GM12878 (cell line): ENCODE measurements around the gene TBC1D10B. TPM values are rescaled to one million over a fixed set of nuclear protein-coding genes. Genes with fewer than 3 reads are reported as not detected.

Experiments used
- ATAC-seq: fragments of 200-7000 bp; cut with Tn5 transposase; 3 replicates; pipeline ENCODE4 v1.9.1; 2020; ENCODE audit warnings: mild to moderate bottlenecking, moderate library complexity
- BruUV-seq: library from RNA; stranded (reverse); fragments of 400-500 nt; replicated peaks from 2 replicates; lab custom pipeline; 2021; lab: Mats Ljungman, UMichigan
- CTCF ChIA-PET: fragments of 300-600 bp; sonication (Branson Sonifier 250); formaldehyde crosslinking; extraction: SDS; loops from one replicate; lab custom pipeline; 2021; ENCODE audit warnings: inconsistent platforms; lab: Yijun Ruan, JAX
- POLR2A ChIA-PET: fragments of 350-600 bp; formaldehyde crosslinking; extraction: SDS; loops from one replicate; lab custom pipeline; 2021; ENCODE audit warnings: inconsistent platforms; lab: Charles Lee
- RAD21 ChIA-PET: fragments of 300-600 bp; sonication (Branson Sonifier 250); formaldehyde crosslinking; loops from one replicate; lab custom pipeline; 2023; ENCODE audit warnings: antibody characterized with exemption; ENCODE audit not compliant: unreplicated experiment; lab: Charles Lee
- SMC1A ChIA-PET: fragments of 300-600 bp; sonication (Branson Sonifier 250); formaldehyde crosslinking; loops from one replicate; lab custom pipeline; 2023; ENCODE audit not compliant: unreplicated experiment, uncharacterized antibody; lab: Charles Lee
- DNase-seq: peaks from one replicate; pipeline ENCODE4 v3.0.0-alpha.2; 2011; ENCODE audit warnings: low read depth, low spot score
- FAIRE-seq: peaks from 3 replicates; lab custom pipeline; 2011; peaks lifted over from hg19 to GRCh38; lab: Jason Lieb, UNC
- H2AFZ ChIP-seq: 2 replicates; pipeline ENCODE4 v1.6.0; 2011; ENCODE audit warnings: low read depth, low read length, control low read depth; ENCODE audit not compliant: control insufficient read depth
- H3K27ac ChIP-seq: 2 replicates; pipeline ENCODE4 v1.5.1; 2011; ENCODE audit warnings: control low read depth; ENCODE audit not compliant: control insufficient read depth, insufficient read depth
- H3K27me3 ChIP-seq, 2 experiments: replicated peaks in 1 of 2; 2 replicates each; pipeline versions ENCODE4 v1.6.0 to v1.6.1; 2011; ENCODE audit warnings: low read length in 1 of 2; ENCODE audit not compliant: control insufficient read depth in 2 of 2, insufficient read depth in 2 of 2
- H3K36me3 ChIP-seq, 2 experiments: 2 replicates each; pipeline ENCODE4 v1.5.1; 2011; ENCODE audit warnings: low read length in 1 of 2; ENCODE audit not compliant: control insufficient read depth in 2 of 2, insufficient read depth in 2 of 2
- H3K4me1 ChIP-seq: 2 replicates; pipeline ENCODE4 v1.6.1; 2011; ENCODE audit warnings: mild to moderate bottlenecking, low read length, moderate library complexity, mixed read lengths; ENCODE audit not compliant: control insufficient read depth, insufficient read depth
- H3K4me2 ChIP-seq: 2 replicates; pipeline ENCODE4 v1.6.0; 2011; ENCODE audit warnings: control low read depth; ENCODE audit not compliant: control insufficient read depth, insufficient read depth
- H3K4me3 ChIP-seq: fragments of 200-600 bp; sonication (generic); 2 replicates; pipeline ENCODE4 v1.5.1; 2016
- H3K79me2 ChIP-seq: 2 replicates; pipeline ENCODE4 v1.6.0; 2011; ENCODE audit warnings: low read length; ENCODE audit not compliant: control insufficient read depth, insufficient read depth
- H3K9ac ChIP-seq: 2 replicates; pipeline ENCODE4 v1.8.0; 2011; ENCODE audit warnings: low read length, control low read depth, mixed read lengths; ENCODE audit not compliant: control insufficient read depth, insufficient read depth
- H3K9me3 ChIP-seq: replicated peaks from 3 replicates; pipeline ENCODE4 v1.5.1; 2011; ENCODE audit warnings: mild to moderate bottlenecking, low read length; ENCODE audit not compliant: control insufficient read depth, insufficient read depth
- H4K20me1 ChIP-seq: 2 replicates; pipeline ENCODE4 v1.6.0; 2011; ENCODE audit not compliant: control insufficient read depth, insufficient read depth
- BCL11A ChIP-seq: IDR thresholded peaks from 2 replicates; pipeline ENCODE4 v1.6.1; 2011; ENCODE audit warnings: low read depth, low read length
- BMI1 ChIP-seq: fragments of 450-650 bp; IDR thresholded peaks from 2 replicates; pipeline ENCODE4 v1.6.1; 2016; ENCODE audit warnings: mild to moderate bottlenecking, moderate library complexity, borderline replicate concordance
- ETV6 ChIP-seq, 2 experiments: fragments of 450-650 bp in 1 of 2; IDR thresholded peaks in 1 of 2; conservative IDR thresholded peaks in 1 of 2; 2 replicates each; pipeline ENCODE4 v1.6.1; 2014; ENCODE audit warnings: antibody characterized with exemption in 1 of 2, borderline replicate concordance in 1 of 2, low read depth in 1 of 2, mild to moderate bottlenecking in 1 of 2, moderate library complexity in 1 of 2
- RELA ChIP-seq: fragments of 450-650 bp; IDR thresholded peaks from 2 replicates; pipeline ENCODE4 v1.8.0; 2014; ENCODE audit warnings: borderline replicate concordance; ENCODE audit not compliant: partially characterized antibody
- SREBF1 ChIP-seq: IDR thresholded peaks from 2 replicates; pipeline ENCODE4 v1.6.1; 2012; ENCODE audit warnings: mild to moderate bottlenecking, low read length
- SREBF2 ChIP-seq: IDR thresholded peaks from 2 replicates; pipeline ENCODE4 v1.6.1; 2012; ENCODE audit warnings: mild to moderate bottlenecking, low read length
- WGBS: methylation state at CpG from one replicate; pipeline ENCODE4 v1.1.6; 2016; ENCODE audit warnings: low lambda C conversion rate; ENCODE audit not compliant: insufficient replicate concordance, insufficient coverage; ENCODE audit errors: missing lambda C conversion rate; 5-methylcytosine and 5-hydroxymethylcytosine counted together
- in situ Hi-C: fragments of 300-500 bp; cut with MboI; formaldehyde crosslinking; loops from 9 replicates; pipeline ENCODE4 v1.14.3; 2018; ENCODE audit warnings: mixed read lengths
- intact Hi-C: fragments of 100-400 bp; cut with micrococcal nuclease; formaldehyde crosslinking; loops from one replicate; pipeline ENCODE4 v1.14.2; 2022; ENCODE audit not compliant: unreplicated experiment
- polyA plus RNA-seq, 11 experiments: library from polyadenylated mRNA; depleted of rRNA in 4 of 11; unstranded in 6 of 11; stranded (reverse) in 5 of 11; fragments of >200 nt; fragmentation: Nextera tagmentation in 4 of 11; fragmentation: Illumina TruSeq in 1 of 11; extraction: Ambion mirVana in 4 of 11; extraction: Trizol in 1 of 11; gene quantifications; 1 replicate in 1 of 11; 2 replicates in 10 of 11; pipeline versions ENCODE4 v1.2.1 to v1.2.3, GENCODE V29; 2011 to 2016; ENCODE audit warnings: inconsistent platforms in 2 of 11, missing spikeins in 2 of 11, low read depth in 1 of 11
- total RNA-seq, 4 experiments: library from RNA; depleted of rRNA in 3 of 4; stranded (reverse); fragments of >200 nt in 3 of 4; fragmentation: Illumina TruSeq in 1 of 4; extraction: Trizol in 1 of 4; gene quantifications; 2 replicates each; pipeline versions ENCODE4 v1.2.1 to v1.2.3, GENCODE V29; 2013 to 2021
- TF ChIP-seq, protein P1 (sequence below): fragments of 450-650 bp; IDR thresholded peaks from 2 replicates; pipeline ENCODE4 v1.6.1; 2017; ENCODE audit warnings: antibody characterized with exemption, mild to moderate bottlenecking, moderate library complexity

TBC1D10B gene
- total and polyA plus RNA-seq, 10 of the 15 experiments (the other 5 are each of a cell fraction or from before 2014, with no cell fraction given), result 2.2 to 51.2 (median 11.6) TPM

DNA sequence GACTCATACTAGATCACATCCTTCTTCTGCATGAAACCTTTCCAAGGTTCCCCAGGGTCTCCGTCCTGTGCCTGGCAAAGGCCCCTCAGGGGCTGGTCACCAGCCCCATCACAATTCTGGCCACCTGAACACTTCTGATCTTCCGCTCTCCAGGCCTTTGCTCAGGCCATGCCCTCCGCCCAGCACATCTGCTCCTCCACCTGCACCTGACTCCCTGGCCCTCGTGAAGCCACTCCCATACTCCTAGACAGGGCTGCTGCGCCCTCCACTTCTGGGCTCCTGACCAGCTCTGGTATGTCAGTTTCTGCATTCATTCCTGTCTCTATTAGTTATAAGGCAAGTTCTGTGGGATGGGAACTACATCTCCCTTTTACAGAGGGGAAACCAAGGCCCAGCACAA is 2.4 kb upstream of the TBC1D10B start:
- in situ Hi-C loops (no loop called here), intact Hi-C loops (no loop called here)
- no peak for DNase-seq
- RAD21 ChIA-PET, result no interaction called here
- WGBS, result 97% methylated on average over 5 of the region's 5 CpGs
- peaks cover 7% of the 10 kb centered on the region for H4K20me1 ChIP-seq
- no peak overlapping the region for H2AFZ ChIP-seq
- SMC1A ChIA-PET, result no interaction called here
- no peaks in the 10 kb centered on the region for H3K27me3 ChIP-seq
- no peak overlapping the region for H3K9ac ChIP-seq
- POLR2A ChIA-PET, result interaction anchor here (0.6 to 2.3 kb wide), 2 partner anchors 23 to 286 kb away, joined by 5 to 9 read pairs; partner anchors contain the start of gene FBRS
- H3K9me3 ChIP-seq, result no peaks in the 10 kb centered on the region
- no peaks in the 10 kb centered on the region for H3K36me3 ChIP-seq
- no peak for FAIRE-seq
- no peak for TF ChIP-seq SREBF1
- no peak for TF ChIP-seq BMI1
- TF ChIP-seq, protein P1, sequence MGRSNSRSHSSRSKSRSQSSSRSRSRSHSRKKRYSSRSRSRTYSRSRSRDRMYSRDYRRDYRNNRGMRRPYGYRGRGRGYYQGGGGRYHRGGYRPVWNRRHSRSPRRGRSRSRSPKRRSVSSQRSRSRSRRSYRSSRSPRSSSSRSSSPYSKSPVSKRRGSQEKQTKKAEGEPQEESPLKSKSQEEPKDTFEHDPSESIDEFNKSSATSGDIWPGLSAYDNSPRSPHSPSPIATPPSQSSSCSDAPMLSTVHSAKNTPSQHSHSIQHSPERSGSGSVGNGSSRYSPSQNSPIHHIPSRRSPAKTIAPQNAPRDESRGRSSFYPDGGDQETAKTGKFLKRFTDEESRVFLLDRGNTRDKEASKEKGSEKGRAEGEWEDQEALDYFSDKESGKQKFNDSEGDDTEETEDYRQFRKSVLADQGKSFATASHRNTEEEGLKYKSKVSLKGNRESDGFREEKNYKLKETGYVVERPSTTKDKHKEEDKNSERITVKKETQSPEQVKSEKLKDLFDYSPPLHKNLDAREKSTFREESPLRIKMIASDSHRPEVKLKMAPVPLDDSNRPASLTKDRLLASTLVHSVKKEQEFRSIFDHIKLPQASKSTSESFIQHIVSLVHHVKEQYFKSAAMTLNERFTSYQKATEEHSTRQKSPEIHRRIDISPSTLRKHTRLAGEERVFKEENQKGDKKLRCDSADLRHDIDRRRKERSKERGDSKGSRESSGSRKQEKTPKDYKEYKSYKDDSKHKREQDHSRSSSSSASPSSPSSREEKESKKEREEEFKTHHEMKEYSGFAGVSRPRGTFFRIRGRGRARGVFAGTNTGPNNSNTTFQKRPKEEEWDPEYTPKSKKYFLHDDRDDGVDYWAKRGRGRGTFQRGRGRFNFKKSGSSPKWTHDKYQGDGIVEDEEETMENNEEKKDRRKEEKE, result no peak
- no peak for TF ChIP-seq RELA
- TF ChIP-seq BCL11A, result no peak
- TF ChIP-seq ETV6 (conservative IDR thresholded peaks at IDR 0.05 in 1 of 2, IDR thresholded peaks at IDR 0.05 in 1 of 2; ENCODE audit: borderline replicate concordance in 1 of 2, low read depth in 1 of 2), result no peak
- no peak for TF ChIP-seq SREBF2
- TF ChIP-seq, all 136 proteins: peak for 0
- peaks cover 22% of the 10 kb centered on the region for H3K79me2 ChIP-seq
- no peak overlapping the region for H3K27ac ChIP-seq
- no peak for ATAC-seq
- BruUV-seq, result no TSS peak
- peaks cover 17% of the 10 kb centered on the region for H3K4me1 ChIP-seq
- H3K4me3 ChIP-seq, result no peak overlapping the region
- H3K4me2 ChIP-seq, result no peak overlapping the region
- CTCF ChIA-PET, result interaction anchor here (0.6 to 9.0 kb wide), 3 partner anchors 23 to 215 kb away, joined by 3 to 70 read pairs (median 11); partner anchors contain the start of genes ZNF48 and ZNF771
